Measurements from ENCODE around the gene SYT12.

DNA sequence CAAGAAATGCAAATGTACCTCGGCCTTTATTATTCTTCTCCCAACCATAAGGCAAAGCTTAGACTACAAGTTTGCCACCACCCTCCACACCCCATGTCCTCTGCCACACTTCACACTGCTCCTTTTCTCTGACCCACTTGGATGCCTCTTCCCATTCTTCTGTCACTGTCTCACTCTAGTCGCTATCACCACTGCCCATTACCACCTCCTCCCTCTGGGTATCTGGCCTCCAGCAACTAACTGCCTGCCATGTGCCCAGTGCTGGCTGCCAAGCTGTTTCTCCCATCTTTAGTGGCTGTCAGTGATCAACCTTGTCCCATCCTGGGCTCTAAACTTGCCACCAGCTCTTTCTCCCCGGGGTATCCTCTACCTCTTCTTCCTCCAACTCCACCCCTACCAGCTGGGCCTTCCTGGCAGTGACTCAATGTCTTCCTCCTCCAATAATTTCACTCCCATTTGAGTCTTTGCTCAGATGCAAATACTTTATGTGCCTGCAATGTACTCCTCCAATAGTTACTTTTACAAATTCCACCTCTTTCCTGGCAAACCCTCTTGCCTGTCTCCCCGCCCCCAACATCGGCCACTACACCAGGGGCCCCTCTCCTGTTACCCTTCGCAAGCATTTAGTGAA lies 76.0 kb downstream of the SYT12 start:
- TF ChIP-seq, protein P1, sequence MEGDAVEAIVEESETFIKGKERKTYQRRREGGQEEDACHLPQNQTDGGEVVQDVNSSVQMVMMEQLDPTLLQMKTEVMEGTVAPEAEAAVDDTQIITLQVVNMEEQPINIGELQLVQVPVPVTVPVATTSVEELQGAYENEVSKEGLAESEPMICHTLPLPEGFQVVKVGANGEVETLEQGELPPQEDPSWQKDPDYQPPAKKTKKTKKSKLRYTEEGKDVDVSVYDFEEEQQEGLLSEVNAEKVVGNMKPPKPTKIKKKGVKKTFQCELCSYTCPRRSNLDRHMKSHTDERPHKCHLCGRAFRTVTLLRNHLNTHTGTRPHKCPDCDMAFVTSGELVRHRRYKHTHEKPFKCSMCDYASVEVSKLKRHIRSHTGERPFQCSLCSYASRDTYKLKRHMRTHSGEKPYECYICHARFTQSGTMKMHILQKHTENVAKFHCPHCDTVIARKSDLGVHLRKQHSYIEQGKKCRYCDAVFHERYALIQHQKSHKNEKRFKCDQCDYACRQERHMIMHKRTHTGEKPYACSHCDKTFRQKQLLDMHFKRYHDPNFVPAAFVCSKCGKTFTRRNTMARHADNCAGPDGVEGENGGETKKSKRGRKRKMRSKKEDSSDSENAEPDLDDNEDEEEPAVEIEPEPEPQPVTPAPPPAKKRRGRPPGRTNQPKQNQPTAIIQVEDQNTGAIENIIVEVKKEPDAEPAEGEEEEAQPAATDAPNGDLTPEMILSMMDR (IDR thresholded peaks at IDR 0.05; ENCODE audit: low read length), result no peak
- no peak for TF ChIP-seq EZH2 (IDR thresholded peaks at IDR 0.05; ENCODE audit: borderline replicate concordance, low read length)
